Body of pancreas (tissue), 4 donors: ENCODE data around the gene CERK.

Experiments
- POLR2A ChIP-seq, 3 donors: fragments of 450-650 bp; IDR thresholded peaks; one replicate each; pipeline ENCODE4 v1.6.1; 2016; ENCODE audit warnings: antibody characterized with exemption in 3 of 3, mild to moderate bottlenecking in 2 of 3
- TF ChIP-seq, protein P1 (sequence below), 7 experiments: fragments of 450-650 bp in 4 of 7; fragments of 200-600 bp in 3 of 7; sonication (generic) in 3 of 7; IDR thresholded peaks; one replicate each; pipeline ENCODE4 v1.5.1; 2016 to 2019; ENCODE audit warnings: antibody characterized with exemption in 7 of 7

DNA sequence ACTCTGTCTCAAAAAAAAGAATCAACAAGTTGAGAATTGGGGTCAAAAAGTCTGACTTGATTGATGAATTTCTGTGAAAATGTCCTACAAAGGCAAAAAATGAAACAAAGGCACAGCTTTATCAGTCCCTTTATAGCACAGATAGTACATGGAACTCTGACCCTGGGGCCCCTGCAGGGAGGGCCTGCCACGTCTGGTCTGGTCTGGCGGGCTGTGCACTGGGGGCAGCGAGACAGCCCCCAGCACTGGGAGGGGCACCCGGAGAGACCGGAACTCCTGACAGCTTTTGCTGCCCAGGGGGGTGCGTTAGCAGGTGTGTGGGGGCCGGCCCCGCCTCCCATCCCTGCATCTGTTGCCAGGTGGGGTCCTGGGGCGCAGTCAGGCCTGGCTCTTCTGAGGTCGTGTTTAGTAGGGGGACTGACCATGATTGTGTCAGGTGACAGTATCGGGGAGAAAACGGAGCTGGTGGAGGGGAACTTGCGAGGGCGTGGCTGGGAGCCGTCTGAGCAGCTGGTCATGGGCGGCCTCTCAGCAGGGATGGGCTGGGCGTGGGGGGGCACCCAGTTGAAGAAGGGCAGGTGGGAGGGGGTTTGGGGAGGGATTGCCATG is 66.1 kb downstream of the CERK start:
- no peak for TF ChIP-seq POLR2A (IDR thresholded peaks at IDR 0.05)
- TF ChIP-seq, protein P1, sequence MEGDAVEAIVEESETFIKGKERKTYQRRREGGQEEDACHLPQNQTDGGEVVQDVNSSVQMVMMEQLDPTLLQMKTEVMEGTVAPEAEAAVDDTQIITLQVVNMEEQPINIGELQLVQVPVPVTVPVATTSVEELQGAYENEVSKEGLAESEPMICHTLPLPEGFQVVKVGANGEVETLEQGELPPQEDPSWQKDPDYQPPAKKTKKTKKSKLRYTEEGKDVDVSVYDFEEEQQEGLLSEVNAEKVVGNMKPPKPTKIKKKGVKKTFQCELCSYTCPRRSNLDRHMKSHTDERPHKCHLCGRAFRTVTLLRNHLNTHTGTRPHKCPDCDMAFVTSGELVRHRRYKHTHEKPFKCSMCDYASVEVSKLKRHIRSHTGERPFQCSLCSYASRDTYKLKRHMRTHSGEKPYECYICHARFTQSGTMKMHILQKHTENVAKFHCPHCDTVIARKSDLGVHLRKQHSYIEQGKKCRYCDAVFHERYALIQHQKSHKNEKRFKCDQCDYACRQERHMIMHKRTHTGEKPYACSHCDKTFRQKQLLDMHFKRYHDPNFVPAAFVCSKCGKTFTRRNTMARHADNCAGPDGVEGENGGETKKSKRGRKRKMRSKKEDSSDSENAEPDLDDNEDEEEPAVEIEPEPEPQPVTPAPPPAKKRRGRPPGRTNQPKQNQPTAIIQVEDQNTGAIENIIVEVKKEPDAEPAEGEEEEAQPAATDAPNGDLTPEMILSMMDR (IDR thresholded peaks at IDR 0.05): no peak
